ENCODE measurements around the gene CAPN12.

Gene CAPN12

DNA sequence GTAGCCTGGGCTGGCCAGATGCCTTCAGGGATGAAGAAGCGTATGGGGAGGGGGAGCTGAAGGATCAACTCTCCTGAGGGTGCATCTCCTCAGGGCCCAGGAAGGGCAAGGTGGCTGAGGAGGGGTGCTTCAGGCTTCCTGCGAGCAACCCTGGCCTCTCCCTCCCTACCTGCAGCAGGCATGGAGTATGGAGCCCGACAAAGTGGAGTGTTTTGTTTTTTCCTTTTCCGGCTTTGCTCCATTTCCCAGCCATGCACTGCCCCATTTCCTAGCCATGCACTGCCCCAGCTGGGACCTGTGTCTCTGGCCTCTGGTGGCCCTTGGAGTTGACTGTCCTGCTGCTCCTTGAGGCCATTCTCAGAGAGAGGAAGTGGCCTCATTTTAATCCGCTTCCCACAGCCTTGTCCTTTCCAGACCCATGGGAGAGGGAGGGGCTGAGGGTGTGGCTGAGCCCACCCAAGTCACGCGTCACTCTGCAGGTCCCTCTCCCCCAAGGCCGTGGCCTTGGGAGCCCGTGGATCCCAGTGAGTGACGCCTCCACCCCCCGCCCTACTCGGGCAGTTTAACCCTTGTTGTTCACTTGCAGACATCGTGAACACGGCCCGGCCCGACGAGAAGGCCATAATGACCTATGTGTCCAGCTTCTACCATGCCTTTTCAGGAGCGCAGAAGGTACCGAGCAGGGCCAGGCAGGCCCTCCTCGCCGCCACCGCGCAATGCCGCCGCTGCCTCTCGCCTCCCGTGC, 34.4 kb downstream of the CAPN12 start:
- DNase-seq: no peak

DNA sequence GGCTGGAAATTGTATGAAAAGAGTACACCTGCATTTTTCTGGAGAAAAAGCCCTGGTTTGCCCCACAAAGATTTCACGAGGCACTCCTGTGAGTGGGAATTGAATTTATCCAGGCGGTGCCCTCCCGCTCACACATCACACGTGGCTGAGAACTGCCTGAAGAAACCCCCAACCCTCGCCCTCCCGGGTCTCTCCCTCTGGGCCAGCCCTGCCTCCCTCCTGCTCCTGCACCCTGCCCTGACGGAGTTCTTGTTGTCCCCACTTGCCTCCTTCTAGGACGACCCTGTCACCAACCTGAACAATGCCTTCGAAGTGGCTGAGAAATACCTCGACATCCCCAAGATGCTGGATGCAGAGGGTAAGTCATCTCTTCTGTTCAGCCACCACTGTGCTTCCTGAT, 35.2 kb downstream of the CAPN12 start:
- DNase-seq: no peak

DNA sequence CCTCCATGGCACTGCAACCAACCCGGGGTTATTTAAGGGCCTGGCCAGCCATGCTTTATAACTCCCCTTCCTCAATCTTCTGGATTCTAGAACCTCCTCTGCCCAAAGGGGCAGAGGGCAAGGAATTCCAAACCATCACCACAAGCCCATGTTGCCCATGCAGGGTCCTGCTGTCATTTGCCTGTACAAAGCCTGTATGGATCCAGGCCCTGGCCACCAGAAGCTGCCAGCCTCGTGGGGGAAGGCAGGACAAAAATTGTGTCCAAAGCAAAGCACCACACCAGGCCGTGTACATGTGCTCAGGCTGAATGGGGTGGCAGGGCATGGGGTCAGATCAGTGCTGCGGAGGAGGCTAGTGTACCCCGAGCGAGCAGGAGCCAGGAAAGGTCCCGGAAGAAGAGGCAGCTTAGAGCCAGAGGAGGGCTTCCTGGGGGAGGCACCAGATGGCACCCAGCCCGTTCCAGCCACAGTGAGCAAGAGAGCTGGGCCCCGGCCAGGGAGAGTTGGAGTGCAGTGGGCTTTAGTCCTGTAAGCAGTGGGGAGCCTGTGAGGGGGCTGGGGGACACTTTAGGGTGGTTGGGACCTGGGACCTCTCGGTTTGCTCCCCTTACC, 35.8 kb downstream of the CAPN12 start:
- no peak for DNase-seq

DNA sequence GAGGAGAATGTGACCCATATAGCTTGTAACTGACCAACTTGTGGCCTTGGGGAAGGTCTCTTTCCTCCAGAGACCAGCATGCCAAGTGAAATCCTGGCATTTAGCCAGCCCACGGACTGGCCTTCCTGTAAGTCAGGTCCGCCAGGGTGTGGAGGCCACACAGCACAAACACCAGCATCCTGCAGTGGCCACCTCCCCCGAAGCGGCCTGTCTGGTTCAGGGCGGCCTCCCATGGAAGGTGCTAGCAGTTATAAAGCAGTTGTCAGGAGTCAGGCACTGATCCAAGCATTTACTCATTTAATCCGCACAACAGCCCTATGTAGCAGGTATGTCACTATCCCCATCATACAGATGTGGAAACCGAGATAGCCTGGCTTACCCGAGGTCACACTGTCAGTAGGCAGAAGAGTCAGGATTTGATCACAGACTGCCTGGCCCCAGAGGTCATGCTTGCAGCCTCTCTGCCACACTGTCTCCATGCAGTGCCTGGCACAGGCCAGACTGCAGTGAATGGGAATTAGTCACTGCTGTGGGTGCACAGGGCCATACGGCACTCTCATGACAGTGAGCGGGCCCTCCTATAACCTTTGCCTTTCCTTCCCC, 36.7 kb downstream of the CAPN12 start:
- no peak for DNase-seq

DNA sequence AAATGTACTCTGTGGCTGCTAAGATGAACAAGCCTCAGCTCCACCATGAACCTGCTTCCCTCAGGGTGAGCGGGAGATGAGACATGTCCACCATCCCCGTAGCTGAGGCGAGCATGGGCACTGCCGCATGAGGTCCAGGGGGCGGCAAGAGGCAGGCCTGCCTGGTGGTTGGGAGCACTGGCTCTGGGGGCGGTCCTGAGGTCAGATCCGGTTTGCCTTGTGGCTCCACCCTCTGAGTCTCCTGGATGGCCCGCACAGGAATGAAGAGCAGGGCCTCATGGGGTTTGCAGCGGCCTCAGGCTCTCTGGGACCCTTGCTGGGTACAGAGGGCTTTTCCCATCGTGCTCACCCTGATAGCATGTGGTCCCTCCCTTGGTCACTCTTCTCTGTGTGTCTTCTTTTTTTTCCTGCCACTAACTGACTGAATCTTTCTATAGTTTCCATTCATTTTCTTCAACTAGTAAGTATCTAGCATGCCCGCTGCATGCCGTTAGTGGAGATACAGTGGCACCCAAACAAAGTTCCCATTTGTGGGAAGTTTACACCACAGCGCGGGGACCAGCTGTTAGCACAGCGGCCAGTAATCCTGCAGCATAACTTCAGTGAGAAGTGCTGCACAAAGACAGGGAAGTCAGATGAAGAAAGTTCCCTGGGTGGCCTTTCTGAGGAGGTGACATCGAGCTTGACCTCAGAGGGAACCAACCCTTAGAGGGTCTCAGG, 37.3 kb downstream of the CAPN12 start:
- no peak for DNase-seq

DNA sequence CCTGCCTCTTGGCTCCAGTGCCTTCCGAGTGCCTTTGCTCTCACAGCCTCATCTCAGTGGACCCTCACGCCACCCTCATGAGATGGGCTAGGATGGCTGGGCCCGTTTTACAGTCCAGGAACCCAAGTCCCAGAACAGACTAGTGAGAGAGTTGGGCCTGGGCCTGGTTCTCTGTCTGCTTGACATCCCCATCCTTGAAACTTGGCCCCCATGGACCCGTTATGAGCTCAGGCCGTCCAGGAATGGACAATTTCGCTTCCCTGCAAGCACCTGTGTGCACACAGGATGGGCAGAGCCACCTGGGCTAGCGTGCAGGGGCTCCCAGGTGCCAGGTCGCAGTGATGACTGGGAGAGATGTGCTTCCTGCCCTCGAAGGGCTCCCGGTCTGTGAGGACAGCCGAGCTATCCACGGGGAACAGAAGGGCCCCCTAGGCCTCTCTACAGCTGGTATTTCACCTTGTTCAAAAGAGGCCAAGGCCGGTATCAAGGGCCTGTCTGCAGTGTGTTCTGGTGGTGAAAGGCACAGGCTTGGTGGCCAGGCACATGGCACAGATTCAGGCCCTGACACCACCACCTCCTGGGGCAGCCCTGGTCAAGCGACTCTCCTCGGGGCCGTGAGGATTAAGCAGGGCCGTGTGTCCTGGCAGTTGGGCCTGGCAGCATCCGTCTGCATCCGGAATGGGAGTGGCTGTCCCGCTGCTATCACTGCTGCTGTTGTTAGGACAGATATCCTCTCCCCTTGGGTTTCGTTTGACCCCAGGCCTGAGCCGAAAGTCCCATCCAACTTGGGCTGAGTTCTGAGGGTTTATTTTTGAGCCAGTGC, 38.9 kb downstream of the CAPN12 start:
- DNase-seq: no peak

DNA sequence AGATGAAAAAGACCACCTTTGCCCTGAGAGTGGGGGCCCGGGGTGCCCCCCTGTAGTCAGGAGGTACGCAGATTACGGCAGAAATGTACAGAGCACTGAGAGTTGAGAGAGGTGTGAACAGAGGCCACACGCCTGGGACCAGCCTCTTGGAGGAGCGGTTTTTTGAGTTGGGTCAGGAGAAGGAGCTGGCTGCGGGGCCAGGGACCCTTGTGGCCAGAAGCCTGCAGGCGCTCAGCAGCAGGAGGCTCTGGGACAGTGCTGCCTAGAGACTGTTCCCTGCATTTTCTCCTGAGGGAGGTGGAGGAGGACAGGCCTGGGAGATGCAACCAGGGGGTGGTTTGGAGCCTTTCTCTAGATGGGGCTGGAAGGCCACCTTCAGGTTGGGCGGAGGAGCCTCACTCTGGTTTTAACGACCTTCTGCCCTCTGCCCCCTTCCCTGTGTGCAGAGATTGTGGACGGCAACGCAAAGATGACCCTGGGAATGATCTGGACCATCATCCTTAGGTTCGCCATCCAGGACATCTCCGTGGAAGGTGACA, 39.7 kb downstream of the CAPN12 start:
- no peak for DNase-seq

DNA sequence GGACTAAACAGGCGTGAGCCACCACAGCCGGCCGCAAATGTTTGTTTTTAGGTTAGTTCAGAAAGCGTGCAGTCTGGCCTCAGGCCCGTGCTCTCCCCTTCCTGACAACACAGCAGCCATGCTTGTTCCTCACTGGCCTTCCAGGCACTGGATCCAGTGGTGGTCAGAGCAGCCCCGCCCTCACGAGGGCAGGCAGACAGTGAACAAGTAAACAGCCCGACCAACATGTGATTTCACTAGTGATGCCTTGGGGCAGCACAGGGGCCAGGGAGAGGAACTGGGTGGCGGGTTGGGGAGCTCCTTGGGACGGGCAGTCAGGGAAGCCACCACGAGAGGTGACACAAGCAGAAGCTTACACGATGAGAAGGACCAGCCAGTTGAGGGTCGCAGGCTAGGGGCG, 40.8 kb downstream of the CAPN12 start:
- DNase-seq: no peak

DNA sequence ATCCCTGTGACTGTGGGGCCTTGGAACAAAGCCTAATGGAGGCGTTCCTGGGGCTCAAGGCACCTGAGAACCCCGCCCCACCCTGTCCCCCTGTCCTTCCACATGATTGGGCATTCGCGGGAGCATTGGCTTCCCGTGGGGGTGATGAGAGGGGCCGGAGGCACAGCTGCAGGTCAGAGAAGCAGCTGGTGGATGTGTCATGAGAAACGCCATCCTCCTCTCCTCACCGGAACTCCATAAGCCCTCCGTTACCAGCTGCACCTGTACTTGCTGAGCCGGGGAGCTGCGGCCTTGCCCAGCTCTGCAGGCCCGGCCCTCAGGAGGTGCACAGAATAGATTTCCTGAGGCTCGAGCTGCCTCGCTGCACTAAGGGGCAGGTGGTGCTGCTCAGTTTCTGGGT, 42.0 kb downstream of the CAPN12 start:
- no peak for DNase-seq

DNA sequence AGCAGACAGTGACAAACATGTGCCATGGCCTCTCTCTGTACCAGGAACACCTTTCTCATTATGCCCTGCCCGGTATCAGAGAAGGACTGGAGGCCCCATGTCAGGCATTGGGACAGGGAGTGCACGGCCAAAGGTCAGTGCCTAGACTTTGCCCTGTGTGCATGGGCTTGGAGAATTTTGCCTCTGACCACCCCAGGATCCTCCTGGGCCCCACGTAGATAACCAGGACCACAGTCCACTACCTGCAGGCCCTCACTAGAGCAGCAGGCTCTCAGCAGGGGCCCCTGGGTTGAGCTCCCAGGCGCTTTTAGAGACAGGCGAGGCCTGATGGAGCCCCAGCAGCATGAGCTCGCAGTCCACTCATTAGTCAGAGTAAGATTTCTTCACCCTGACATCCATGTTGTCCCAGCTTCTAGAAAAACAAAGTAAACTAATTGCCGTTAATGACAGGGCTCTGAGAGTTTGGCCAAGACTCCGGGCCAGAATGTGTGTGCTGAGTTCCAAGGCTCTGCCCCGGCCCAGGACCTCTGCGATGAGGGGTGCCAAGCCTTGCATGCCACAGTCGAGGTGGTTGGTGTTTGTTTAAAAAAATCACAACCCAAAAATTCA, 42.7 kb downstream of the CAPN12 start:
- DNase-seq: no peak

DNA sequence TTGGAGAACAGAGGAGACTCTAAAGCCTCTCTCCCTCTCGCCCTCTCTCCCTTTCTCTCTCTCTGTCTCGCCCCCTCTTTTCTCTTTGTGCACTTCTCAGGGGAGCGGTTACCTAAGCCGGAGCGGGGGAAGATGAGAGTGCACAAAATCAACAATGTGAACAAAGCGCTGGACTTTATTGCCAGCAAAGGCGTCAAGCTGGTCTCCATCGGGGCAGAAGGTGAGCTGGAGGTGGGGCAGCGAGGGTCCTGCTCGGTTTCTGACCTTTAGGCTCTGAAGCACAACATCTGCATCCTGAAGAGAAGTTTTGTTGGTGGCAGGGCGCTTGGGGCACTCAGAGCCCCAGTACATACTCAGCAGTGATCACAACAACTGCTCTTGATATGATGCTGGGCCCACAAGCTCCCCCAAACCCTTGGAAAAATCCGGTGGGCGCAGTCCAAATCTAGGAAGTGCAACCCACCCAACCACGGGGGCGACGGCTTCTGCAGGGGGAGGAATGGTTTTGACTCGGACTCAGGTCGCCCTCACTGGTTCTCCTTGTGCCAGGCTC, 43.3 kb downstream of the CAPN12 start:
- no peak for DNase-seq

DNA sequence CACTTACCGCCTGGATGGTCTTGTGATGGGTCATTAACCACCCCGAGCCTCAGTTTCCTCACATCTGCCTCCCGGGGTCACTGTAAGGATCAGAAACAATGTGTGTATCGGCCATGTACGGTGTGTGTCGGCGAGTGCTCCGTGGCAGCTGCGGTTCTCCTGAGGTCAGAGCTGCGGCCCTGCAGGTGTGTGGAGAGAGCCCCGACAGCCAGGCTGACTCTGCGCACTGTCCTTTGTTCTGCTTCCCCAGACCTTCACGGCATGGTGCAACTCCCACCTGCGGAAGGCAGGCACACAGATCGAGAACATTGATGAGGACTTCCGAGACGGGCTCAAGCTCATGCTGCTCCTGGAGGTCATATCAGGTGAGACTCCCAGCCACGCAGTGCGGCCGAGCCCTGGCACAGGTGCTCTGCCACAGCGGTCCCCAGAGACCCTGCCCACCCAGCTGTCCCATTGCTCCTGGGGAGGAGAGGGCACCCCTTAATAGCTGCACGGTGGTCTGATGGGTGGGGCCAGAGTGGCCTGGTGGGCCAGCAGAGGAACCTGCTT, 43.8 kb downstream of the CAPN12 start:
- no peak for DNase-seq

DNA sequence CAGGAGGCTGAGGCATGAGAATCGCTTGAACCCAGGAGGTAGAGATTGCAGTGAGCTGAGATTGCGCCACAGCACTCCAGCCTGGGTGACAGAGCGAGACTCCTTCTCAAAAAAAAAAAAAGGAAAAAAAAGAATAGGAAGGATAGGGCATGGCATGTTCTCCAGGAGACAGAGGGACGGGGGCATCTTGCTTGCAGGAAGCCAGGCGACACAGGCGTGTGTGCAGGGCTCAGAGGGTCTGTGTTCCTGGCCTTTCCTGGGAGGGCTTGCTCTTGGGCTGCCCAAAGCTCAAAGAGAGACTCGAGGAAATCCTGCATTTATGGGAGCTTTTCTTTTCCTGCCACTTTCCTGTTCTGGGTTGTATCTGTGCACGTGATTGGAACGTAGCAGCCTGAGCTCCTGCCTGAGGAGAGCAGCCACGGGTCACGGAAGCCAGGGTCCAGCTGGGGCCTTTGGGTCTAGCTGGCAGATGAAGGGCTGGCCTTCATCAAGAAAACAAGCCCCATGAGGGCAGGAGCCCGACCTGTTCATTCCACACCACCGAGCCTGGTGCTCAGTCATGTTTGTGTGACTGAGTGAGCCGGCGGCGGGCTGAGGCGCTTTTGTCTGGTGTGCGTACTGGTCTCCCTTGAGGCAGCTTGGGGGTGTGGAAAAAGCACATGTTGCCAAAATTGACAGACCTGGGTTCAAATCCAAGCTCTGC, 44.5 kb downstream of the CAPN12 start:
- no peak for DNase-seq

DNA sequence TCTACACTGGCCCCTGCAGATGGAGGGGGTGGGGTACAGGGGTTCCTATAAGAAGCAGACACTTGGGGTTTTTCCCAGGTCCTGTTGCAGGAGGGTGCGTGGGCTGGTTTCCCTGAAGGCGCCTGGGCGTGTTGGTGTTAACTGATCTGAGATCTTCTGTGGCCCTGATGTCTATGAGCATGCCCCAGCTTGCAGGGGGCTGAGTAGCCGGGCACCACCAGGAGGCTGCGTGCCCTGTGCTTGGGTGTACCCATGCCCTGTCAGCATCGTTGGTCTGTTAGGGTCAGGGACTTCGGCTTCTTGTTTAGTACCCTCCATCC, 45.3 kb downstream of the CAPN12 start:
- no peak for DNase-seq

DNA sequence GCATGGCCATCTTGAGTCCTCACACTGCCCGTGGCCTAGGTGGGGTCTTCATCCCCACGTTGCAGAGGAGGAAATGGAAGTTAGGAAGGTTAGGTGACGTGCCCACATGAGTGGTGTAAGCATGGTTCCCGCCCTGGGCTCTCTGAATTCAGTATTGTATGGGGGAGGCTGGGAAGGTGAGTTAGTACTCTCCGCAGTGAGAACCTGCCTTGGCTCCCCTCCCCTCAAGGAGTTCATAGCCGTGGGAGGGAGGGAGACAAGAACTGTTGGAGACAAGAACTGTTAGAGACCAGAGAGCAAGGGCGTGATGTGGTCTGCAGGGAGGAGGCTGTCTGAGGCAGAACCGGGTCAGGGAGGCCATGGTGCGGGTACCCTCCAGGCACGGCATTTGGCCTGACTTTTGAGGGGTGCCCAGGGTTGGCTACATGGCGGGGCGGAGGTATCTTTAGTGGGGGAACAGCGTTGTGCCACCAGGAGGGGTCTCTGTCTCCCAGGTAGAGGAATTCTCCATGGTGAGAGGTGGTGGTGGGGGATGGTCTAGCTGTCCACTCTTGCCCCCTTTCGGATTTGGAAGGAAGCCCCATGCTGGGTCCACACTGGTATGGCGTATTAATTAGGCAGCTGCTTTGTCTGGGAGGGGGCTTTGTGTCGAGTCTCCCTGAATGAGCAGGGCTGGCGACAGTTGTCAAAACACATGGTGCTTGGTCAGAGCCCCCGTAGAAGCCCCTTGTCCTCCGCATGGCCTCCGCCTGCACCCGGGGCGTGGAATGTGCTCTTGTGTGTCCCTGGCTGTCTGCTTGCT, 45.8 kb downstream of the CAPN12 start:
- no peak for DNase-seq

DNA sequence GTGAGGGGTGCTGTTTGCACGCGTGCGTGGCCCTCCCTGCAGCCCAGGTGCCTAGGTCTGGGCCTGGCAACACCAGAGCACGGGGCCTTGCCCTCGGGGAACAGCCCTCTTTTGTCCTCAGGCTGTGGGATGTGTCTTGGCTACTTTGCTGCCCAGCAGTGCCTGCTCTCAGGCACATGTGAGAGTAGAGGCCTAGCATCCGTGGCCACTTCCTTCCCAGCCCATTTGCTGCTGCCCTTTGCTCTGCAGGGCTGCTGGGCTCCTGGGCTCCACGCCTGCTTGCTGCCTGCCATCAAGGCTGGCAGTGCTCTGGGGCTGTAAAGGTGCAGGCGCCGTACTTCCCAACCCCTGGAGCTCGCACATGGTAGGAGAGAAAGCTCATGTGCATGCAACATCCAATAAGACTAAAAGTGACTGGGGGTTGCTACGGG, 46.6 kb downstream of the CAPN12 start:
- DNase-seq: no peak

DNA sequence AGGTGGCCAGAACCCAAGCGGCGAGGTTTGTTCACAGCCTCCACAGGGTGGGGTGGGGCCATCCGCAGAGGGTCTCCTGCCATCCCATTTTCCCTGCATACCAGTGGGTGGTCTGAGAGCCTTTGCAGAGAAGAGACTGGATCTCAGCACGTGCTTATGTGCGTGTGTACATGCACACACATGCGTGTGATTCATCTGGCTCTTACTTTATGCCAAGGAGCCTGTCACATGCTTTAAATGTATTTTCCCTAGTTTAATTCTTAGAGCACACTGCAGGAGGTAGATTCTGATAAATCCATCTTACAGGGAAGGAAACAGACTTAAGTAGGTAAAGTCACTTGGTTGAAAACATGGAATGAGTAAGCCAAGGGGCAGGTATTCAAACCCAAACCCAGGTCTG, 47.1 kb downstream of the CAPN12 start:
- DNase-seq: no peak

DNA sequence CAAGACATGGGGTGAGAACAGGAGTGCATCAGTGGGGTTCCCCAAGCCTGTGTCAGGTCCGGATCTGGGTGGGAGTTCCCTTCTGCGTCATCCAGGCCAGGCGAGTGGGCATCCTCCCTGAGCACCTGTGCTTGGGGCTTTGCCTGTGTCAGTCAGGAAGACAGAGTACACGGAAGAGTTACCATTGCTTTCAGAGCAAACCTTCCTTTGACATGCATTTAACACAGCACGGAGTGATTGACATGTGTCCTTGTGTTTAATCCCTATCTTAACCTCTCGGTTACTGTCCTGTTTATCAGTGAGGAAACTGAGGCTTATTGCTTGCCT, 47.6 kb downstream of the CAPN12 start:
- DNase-seq: no peak

DNA sequence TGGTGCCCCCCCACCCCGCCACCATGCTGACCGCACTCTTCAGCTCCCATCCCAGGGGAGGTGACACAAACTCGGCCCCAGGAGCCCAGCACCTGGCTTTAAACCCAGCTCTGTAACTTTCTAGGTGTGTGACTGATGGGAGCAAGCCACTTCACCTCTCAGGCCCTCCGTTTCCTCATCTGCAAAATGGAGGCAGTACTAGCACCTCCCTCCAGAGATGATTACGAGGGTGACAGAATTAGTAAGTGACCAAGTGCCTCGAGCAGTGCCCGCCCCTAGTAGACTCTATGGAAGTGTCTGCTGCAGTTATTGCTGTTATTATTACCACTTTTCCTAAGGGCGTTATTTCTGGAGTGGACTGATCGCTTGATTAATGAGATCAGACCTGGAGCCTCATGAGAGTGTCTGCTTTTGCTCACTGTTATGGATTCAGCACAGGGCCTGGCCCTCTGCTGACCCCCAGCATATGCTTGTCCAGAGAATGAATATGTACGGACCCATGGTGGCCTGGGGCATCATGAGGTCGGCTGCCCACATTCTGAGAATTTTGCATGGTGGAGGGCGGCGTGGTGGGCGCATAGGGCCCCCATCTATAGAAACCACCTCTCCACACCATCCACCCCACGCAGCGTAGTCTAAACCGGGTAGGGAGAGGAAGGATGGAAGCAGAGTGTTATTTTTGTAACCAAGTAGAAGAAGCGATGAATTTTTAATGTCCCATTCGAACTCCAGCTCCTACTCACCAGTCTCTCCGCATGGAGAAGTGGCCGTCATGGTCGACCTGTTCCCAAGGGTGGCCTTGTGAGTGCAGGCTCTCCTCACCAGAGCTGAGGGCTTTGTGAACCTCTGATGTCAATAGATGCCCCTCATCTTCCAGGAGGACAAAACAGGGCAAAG, 48.2 kb downstream of the CAPN12 start:
- DNase-seq: no peak

Measured in NCI-H1105 (cell line).